Measurements from ENCODE around the gene NDST1.
"Not testable (repeated sequence)": the region's sequence is repeated elsewhere in the genome, so short reads cannot be mapped to it uniquely, and the experiment has no call there.

The NDST1 gene

GRCh38 chr5:150468206-150468605 lies 39.7 kb upstream of the NDST1 start:
- no peak overlapping the region for H3K4me3 ChIP-seq (replicated peaks; ENCODE audit: low read depth, low read length)
- TF ChIP-seq, protein P1, sequence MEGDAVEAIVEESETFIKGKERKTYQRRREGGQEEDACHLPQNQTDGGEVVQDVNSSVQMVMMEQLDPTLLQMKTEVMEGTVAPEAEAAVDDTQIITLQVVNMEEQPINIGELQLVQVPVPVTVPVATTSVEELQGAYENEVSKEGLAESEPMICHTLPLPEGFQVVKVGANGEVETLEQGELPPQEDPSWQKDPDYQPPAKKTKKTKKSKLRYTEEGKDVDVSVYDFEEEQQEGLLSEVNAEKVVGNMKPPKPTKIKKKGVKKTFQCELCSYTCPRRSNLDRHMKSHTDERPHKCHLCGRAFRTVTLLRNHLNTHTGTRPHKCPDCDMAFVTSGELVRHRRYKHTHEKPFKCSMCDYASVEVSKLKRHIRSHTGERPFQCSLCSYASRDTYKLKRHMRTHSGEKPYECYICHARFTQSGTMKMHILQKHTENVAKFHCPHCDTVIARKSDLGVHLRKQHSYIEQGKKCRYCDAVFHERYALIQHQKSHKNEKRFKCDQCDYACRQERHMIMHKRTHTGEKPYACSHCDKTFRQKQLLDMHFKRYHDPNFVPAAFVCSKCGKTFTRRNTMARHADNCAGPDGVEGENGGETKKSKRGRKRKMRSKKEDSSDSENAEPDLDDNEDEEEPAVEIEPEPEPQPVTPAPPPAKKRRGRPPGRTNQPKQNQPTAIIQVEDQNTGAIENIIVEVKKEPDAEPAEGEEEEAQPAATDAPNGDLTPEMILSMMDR (IDR thresholded peaks at IDR 0.05; ENCODE audit: low read depth, low read length, missing control alignments): no peak
- DNase-seq (ENCODE audit: extremely low read depth, low read depth): no peak

- DNase-seq (ENCODE audit: extremely low read depth, low read depth): peak; percentile 93
- TF ChIP-seq, protein P1 (IDR thresholded peaks at IDR 0.05; ENCODE audit: low read depth, low read length, missing control alignments): no peak
- H3K4me3 ChIP-seq (replicated peaks; ENCODE audit: low read depth, low read length): no peak overlapping the region
These were observed 38.0 kb upstream of the NDST1 start for GRCh38 chr5:150469718-150470469.

DNA sequence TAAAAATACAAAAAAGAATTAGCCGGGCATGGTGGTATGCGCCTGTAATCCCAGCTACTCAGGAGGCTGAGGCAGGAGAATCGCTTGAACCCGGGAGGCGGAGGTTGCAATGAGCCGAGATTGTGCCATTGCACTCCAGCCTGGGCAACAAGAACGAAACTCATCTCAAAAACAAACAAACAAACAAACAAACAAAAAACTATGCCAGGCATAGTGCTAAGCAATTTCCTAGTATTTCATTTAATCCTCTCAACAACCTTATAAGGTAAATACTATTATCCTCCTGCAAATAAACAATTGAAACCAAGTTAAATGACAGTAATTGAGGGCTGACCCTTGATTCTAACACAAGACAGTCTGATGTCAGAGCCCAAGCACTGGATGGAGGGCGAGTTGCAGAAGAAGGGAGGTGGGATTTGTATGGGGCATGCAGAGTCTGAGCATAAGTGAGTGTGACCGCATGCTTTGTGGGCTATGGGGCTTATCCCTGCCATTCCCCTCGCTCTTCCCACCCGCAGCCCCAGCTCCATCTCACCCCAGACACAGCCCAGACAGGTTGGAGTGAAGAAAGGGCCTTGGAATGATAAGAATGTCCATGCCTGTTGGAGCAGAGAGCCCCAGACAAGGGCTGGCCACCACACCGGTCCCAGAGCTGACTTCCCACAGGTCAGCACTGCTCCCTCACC lies 34.1 kb upstream of the NDST1 start:
- no peak overlapping the region for H3K4me3 ChIP-seq (replicated peaks; ENCODE audit: low read depth, low read length)
- TF ChIP-seq, protein P1 (IDR thresholded peaks at IDR 0.05; ENCODE audit: low read depth, low read length, missing control alignments): no peak
- no peak for DNase-seq (ENCODE audit: extremely low read depth, low read depth)

GRCh38 chr5:150476568-150476967 lies 31.4 kb upstream of the NDST1 start:
- H3K4me3 ChIP-seq (replicated peaks; ENCODE audit: low read depth, low read length); DNase-seq (ENCODE audit: extremely low read depth, low read depth): not testable (repeated sequence)

DNA sequence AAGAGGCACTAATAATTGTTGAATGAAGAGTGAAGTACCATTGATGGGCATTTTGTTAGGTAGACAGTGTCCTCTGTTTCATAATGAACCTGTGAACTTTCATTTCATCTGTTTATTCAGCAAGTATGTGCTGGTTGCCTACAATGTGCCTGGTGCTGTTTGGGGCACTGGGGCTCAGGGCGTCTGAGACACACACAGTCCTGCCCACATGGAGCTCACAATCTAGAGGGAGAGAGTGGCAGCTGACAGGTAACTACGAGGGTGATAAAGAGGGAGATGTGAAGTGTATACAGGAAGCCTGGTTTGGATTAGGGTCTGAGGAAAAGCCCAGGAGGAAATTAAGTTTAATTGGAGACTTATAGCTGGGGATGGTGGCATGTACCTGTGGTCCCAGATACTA lies 28.5 kb upstream of the NDST1 start:
- TF ChIP-seq, protein P1 (IDR thresholded peaks at IDR 0.05; ENCODE audit: low read depth, low read length, missing control alignments): no peak
- H3K4me3 ChIP-seq (replicated peaks; ENCODE audit: low read depth, low read length): no peak overlapping the region
- no peak for DNase-seq (ENCODE audit: extremely low read depth, low read depth)

- H3K4me3 ChIP-seq (replicated peaks; ENCODE audit: low read depth, low read length): no peak overlapping the region
- TF ChIP-seq, protein P1 (IDR thresholded peaks at IDR 0.05; ENCODE audit: low read depth, low read length, missing control alignments): no peak
These were observed 26.3 kb upstream of the NDST1 start for GRCh38 chr5:150481708-150481965.

DNA sequence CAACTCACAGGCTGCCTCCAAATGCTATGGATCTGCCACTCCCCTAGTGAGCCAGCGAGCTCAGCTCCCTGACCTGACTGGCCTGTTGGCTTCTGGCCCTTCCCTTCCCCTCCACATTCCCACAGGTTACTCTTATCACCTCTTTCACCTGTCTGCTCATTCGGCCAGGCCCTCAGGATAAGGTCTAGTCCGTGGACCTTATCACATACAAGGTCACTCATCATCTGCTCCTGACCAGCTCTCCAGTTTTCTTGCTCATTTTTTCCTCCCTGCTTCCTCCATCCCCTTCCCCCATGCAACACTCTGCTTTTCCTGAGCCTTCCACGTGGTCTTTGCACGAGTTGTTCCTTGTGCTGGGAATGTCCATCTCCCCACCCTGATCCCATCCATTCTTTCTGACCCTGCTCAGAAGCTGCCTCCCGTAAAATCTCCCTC lies 25.9 kb upstream of the NDST1 start:
- no peak overlapping the region for H3K4me3 ChIP-seq (replicated peaks; ENCODE audit: low read depth, low read length)
- TF ChIP-seq, protein P1 (IDR thresholded peaks at IDR 0.05; ENCODE audit: low read depth, low read length, missing control alignments): no peak
- DNase-seq (ENCODE audit: extremely low read depth, low read depth): no peak

More at GRCh38 chr5:150481708-150481965, 26.3 kb upstream of the NDST1 start:
- no peak for DNase-seq (ENCODE audit: extremely low read depth, low read depth)
